Endothelial cell of umbilical vein (primary cell): ENCODE results near the gene NAA11.

Source experiments
- EZH2 ChIP-seq: IDR thresholded peaks from 2 replicates; pipeline ENCODE4 v1.6.1; 2012; ENCODE audit warnings: borderline replicate concordance, low read depth, mild to moderate bottlenecking, moderate library complexity, low read length, inconsistent platforms; ENCODE audit not compliant: severe bottlenecking
- FOS ChIP-seq: IDR thresholded peaks from 2 replicates; pipeline ENCODE4 v1.6.1; 2011; ENCODE audit warnings: mild to moderate bottlenecking, low read length, moderate library complexity, borderline replicate concordance; ENCODE audit not compliant: insufficient read depth
- MYC ChIP-seq: IDR thresholded peaks from one replicate; pipeline ENCODE4 v1.6.1; 2011; ENCODE audit warnings: mild to moderate bottlenecking, low read depth, low read length
- POLR2A ChIP-seq: IDR thresholded peaks from 2 replicates; pipeline ENCODE4 v1.6.1; 2012; ENCODE audit warnings: low read depth, mild to moderate bottlenecking, control low read depth, low read length
- POLR2AphosphoS5 ChIP-seq: IDR thresholded peaks from 2 replicates; pipeline ENCODE4 v1.6.1; 2012; ENCODE audit warnings: low read depth, mild to moderate bottlenecking, control low read depth, low read length, moderate library complexity; ENCODE audit not compliant: insufficient read depth
- TF ChIP-seq, protein P1 (sequence below), 2 donors: IDR thresholded peaks; 1 replicate in 1 of 2; 2 replicates in 1 of 2; pipeline ENCODE4 v1.5.1; 2011; ENCODE audit warnings: low read length in 2 of 2, mild to moderate bottlenecking in 2 of 2, moderate library complexity in 2 of 2, control low read depth in 1 of 2, inconsistent platforms in 1 of 2, low read depth in 1 of 2; ENCODE audit not compliant: insufficient read depth in 1 of 2; ENCODE audit errors: extremely low read depth in 1 of 2

DNA sequence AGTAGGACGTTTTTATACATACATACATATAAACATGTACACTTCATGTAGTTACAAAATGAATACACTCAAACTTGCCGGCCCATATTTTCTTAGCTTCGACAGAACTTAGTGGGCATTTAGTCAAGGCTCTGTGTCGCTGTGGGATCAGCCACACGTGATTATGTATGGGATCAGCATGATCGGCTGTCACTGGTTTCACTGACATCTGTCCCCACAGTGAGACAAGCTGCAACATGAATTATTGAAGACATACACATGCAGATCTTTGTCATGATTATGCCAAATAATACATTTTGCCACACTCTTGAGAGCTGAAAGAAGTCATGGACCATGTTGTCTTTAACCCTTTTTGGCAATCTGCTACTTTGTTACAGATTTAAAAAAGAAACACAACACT is 38.2 kb upstream of the NAA11 start:
- TF ChIP-seq, protein P1, sequence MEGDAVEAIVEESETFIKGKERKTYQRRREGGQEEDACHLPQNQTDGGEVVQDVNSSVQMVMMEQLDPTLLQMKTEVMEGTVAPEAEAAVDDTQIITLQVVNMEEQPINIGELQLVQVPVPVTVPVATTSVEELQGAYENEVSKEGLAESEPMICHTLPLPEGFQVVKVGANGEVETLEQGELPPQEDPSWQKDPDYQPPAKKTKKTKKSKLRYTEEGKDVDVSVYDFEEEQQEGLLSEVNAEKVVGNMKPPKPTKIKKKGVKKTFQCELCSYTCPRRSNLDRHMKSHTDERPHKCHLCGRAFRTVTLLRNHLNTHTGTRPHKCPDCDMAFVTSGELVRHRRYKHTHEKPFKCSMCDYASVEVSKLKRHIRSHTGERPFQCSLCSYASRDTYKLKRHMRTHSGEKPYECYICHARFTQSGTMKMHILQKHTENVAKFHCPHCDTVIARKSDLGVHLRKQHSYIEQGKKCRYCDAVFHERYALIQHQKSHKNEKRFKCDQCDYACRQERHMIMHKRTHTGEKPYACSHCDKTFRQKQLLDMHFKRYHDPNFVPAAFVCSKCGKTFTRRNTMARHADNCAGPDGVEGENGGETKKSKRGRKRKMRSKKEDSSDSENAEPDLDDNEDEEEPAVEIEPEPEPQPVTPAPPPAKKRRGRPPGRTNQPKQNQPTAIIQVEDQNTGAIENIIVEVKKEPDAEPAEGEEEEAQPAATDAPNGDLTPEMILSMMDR (IDR thresholded peaks at IDR 0.05; ENCODE audit: extremely low read depth in 1 of 2, insufficient read depth in 1 of 2, low read depth in 1 of 2, low read length in 2 of 2) = no peak
- TF ChIP-seq POLR2AphosphoS5 (no peak), POLR2A (no peak), MYC (no peak), EZH2 (no peak), FOS (no peak)
